Neural cell (in vitro differentiated cells): ENCODE data around the gene KCNJ12.

Experiments used
- EP300 ChIP-seq: fragments of 450-650 bp; conservative IDR thresholded peaks from 2 replicates; pipeline ENCODE4 v1.6.1; 2014; ENCODE audit warnings: antibody characterized with exemption, mild to moderate bottlenecking, moderate library complexity; ENCODE audit not compliant: poor library complexity, severe bottlenecking
- EZH2 ChIP-seq: fragments of 200-600, 300-800 bp; shearing (Covaris generic), sonication (generic); IDR thresholded peaks from 2 replicates; pipeline ENCODE4 v1.6.1; 2014; ENCODE audit warnings: antibody characterized with exemption, low read length, borderline replicate concordance, mild to moderate bottlenecking; ENCODE audit not compliant: insufficient read depth, poor library complexity, severe bottlenecking
- POLR2AphosphoS5 ChIP-seq: IDR thresholded peaks from 2 replicates; pipeline ENCODE4 v1.6.1; 2012
- RAD21 ChIP-seq: fragments of 450-650 bp; conservative IDR thresholded peaks from 2 replicates; pipeline ENCODE4 v1.6.1; 2014; ENCODE audit warnings: antibody characterized with exemption, mild to moderate bottlenecking, moderate library complexity
- SMC3 ChIP-seq: fragments of 450-650 bp; conservative IDR thresholded peaks from 2 replicates; pipeline ENCODE4 v1.6.1; 2014; ENCODE audit warnings: antibody characterized with exemption, mild to moderate bottlenecking, moderate library complexity; ENCODE audit not compliant: poor library complexity
- TAF1 ChIP-seq: IDR thresholded peaks from 2 replicates; pipeline ENCODE4 v1.6.1; 2012; ENCODE audit warnings: low read depth
- TF ChIP-seq, protein P1 (sequence below): fragments of 450-650 bp; IDR thresholded peaks from 2 replicates; pipeline ENCODE4 v1.5.1; 2014; ENCODE audit warnings: antibody characterized with exemption, mild to moderate bottlenecking, moderate library complexity; ENCODE audit not compliant: poor library complexity, severe bottlenecking
- TF ChIP-seq, protein P2 (sequence below): IDR thresholded peaks from 2 replicates; pipeline ENCODE4 v1.6.1; 2012; ENCODE audit warnings: borderline replicate concordance

DNA sequence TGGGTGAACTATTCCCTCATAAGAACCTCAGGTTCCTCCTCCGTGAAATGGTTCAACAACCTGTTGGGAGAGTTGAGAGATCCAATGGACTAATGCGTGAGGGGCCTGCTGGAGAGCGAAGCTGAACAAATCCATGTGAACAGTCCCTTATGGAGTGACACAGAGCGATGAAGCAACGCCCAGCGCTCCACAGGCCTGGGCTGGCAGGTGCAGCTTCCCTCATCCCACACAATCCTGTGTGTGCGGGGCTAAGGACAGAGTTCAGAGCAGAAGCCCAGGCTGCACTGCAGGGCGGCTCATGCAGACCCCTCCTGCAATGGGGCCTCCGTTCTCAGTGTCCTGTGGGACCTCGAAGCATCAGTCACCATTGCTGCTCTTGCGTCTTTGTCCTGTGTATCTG lies 90.4 kb downstream of the KCNJ12 start:
- TF ChIP-seq, protein P1, sequence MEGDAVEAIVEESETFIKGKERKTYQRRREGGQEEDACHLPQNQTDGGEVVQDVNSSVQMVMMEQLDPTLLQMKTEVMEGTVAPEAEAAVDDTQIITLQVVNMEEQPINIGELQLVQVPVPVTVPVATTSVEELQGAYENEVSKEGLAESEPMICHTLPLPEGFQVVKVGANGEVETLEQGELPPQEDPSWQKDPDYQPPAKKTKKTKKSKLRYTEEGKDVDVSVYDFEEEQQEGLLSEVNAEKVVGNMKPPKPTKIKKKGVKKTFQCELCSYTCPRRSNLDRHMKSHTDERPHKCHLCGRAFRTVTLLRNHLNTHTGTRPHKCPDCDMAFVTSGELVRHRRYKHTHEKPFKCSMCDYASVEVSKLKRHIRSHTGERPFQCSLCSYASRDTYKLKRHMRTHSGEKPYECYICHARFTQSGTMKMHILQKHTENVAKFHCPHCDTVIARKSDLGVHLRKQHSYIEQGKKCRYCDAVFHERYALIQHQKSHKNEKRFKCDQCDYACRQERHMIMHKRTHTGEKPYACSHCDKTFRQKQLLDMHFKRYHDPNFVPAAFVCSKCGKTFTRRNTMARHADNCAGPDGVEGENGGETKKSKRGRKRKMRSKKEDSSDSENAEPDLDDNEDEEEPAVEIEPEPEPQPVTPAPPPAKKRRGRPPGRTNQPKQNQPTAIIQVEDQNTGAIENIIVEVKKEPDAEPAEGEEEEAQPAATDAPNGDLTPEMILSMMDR, result no peak
- TF ChIP-seq EZH2 (no peak), SMC3 (no peak), POLR2AphosphoS5 (no peak), TAF1 (no peak), EP300 (no peak), RAD21 (no peak)
- TF ChIP-seq, protein P2, sequence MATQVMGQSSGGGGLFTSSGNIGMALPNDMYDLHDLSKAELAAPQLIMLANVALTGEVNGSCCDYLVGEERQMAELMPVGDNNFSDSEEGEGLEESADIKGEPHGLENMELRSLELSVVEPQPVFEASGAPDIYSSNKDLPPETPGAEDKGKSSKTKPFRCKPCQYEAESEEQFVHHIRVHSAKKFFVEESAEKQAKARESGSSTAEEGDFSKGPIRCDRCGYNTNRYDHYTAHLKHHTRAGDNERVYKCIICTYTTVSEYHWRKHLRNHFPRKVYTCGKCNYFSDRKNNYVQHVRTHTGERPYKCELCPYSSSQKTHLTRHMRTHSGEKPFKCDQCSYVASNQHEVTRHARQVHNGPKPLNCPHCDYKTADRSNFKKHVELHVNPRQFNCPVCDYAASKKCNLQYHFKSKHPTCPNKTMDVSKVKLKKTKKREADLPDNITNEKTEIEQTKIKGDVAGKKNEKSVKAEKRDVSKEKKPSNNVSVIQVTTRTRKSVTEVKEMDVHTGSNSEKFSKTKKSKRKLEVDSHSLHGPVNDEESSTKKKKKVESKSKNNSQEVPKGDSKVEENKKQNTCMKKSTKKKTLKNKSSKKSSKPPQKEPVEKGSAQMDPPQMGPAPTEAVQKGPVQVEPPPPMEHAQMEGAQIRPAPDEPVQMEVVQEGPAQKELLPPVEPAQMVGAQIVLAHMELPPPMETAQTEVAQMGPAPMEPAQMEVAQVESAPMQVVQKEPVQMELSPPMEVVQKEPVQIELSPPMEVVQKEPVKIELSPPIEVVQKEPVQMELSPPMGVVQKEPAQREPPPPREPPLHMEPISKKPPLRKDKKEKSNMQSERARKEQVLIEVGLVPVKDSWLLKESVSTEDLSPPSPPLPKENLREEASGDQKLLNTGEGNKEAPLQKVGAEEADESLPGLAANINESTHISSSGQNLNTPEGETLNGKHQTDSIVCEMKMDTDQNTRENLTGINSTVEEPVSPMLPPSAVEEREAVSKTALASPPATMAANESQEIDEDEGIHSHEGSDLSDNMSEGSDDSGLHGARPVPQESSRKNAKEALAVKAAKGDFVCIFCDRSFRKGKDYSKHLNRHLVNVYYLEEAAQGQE, result no peak
